Thymus (tissue), 11 donors: ENCODE results near the gene ZCCHC24. TPM values are rescaled to one million over a fixed set of nuclear protein-coding genes. Genes with fewer than 3 reads are reported as not detected.
A peak's percentile ranks its signal among the peaks of the same experiment; 100 is the strongest.

Experiments used
- DNase-seq, 9 donors: peaks; one replicate each; pipeline ENCODE4 v3.0.0-alpha.2; 2013; ENCODE audit warnings: low spot score in 9 of 9, low read depth in 6 of 9, missing footprints in 1 of 9
- H3K27ac ChIP-seq, 2 donors: one replicate each; pipeline ENCODE4 v1.5.1; 2013; ENCODE audit warnings: control low read depth in 1 of 2, low read depth in 1 of 2, low read length in 1 of 2, mild to moderate bottlenecking in 1 of 2, moderate library complexity in 1 of 2
- H3K27me3 ChIP-seq, 2 donors: one replicate each; pipeline ENCODE4 v1.5.1; 2013; ENCODE audit warnings: low read length in 1 of 2; ENCODE audit not compliant: control insufficient read depth in 2 of 2, insufficient read depth in 1 of 2
- H3K36me3 ChIP-seq, 2 donors: one replicate each; pipeline ENCODE4 v1.5.1; 2013; ENCODE audit warnings: low read length in 1 of 2, mild to moderate bottlenecking in 1 of 2, moderate library complexity in 1 of 2; ENCODE audit not compliant: control insufficient read depth in 2 of 2, insufficient read depth in 2 of 2
- H3K4me1 ChIP-seq, 2 donors: one replicate each; pipeline ENCODE4 v1.5.1; 2013; ENCODE audit warnings: low read length in 2 of 2; ENCODE audit not compliant: control insufficient read depth in 2 of 2, insufficient read depth in 2 of 2
- H3K4me3 ChIP-seq, 2 donors: one replicate each; pipeline ENCODE4 v1.5.1; 2013; ENCODE audit warnings: low read length in 2 of 2, control low read depth in 1 of 2, mild to moderate bottlenecking in 1 of 2
- H3K9me3 ChIP-seq, 2 donors: one replicate each; pipeline ENCODE4 v1.5.1; 2013; ENCODE audit warnings: low read length in 1 of 2, mild to moderate bottlenecking in 1 of 2; ENCODE audit not compliant: control insufficient read depth in 2 of 2, insufficient read depth in 1 of 2
- WGBS: extraction: QIAGEN DNeasy Blood & Tissue Kit; methylation state at CpG from one replicate; pipeline ENCODE4 v1.1.7; 2013; 5-methylcytosine and 5-hydroxymethylcytosine counted together
- polyA plus RNA-seq: library from polyadenylated mRNA; stranded (reverse); fragments of 200-250 nt; gene quantifications from one replicate; pipeline ENCODE4 v1.2.3, GENCODE V29; 2013
- total RNA-seq: library from RNA; stranded (reverse); fragments of 120-200 nt; gene quantifications from one replicate; pipeline ENCODE4 v1.2.4, GENCODE V29; 2013
- donor health status: healthy.

The ZCCHC24 gene
- total and polyA plus RNA-seq, 2 donors, result 1.2 to 5.4 TPM

- no peaks in the 10 kb centered on the region for H3K9me3 ChIP-seq
- H3K4me3 ChIP-seq, result no peak overlapping the region
- peaks cover 0 to 17% of the 10 kb centered on the region in 2 donors for H3K27me3 ChIP-seq
- H3K36me3 ChIP-seq, result no peaks in the 10 kb centered on the region
- H3K4me1 ChIP-seq, result peaks cover 0 to 13% of the 10 kb centered on the region in 2 donors
- WGBS, result over 99% methylated on average over 9 of the region's 9 CpGs
- H3K27ac ChIP-seq, result no peak overlapping the region
- DNase-seq, result no peak
Observed at GRCh38 chr10:79407423-79407796, 38.0 kb downstream of the ZCCHC24 start.

DNA sequence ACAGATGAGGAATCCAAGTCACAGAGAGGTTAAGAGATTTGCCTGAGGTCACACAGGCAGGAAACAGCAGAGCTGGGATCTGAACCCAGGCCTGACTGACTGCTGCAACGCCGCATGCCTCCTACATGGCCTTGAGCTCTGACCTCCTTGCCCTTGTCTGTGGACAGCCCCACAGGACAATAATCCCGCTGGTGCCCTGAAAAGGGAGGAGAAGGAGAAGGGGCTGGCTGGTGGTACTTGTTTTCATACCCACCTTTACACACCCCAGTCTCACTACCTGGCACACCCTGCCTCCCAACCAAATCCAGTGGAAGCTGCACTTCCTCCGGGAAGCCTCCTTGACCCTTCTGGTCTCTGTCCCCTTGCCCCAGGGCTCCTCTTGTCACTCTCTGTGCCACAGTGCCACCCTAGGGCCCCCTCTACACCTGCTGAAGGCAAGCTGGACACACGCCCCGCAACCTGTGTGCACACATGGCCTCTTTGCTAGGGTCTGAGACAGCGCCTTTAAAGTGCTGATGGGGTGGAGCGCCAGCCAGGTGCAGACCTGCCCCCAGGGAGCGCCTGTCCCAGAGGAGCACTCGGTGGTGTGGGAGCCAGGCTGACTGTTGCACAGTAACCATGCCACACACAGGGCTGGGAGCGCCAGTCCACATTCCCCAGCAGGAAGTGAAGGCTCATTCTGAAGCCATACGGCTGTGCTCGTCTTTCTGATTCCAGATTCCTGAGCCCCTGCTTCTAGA lies 38.6 kb downstream of the ZCCHC24 start:
- Histone ChIP-seq H3K27me3 (peaks cover 0 to 17% of the 10 kb centered on the region in 2 donors), H3K4me1 (peaks cover 0 to 13% of the 10 kb centered on the region in 2 donors), H3K4me3 (no peak overlapping the region), H3K36me3 (no peaks in the 10 kb centered on the region), H3K9me3 (no peaks in the 10 kb centered on the region), H3K27ac (no peak overlapping the region)
- no peak for DNase-seq
- 87% methylated on average over 13 of the region's 13 CpGs for WGBS

- Histone ChIP-seq H3K27ac (no peak overlapping the region), H3K9me3 (no peaks in the 10 kb centered on the region), H3K4me3 (no peak overlapping the region), H3K27me3 (peaks cover 0 to 17% of the 10 kb centered on the region in 2 donors), H3K36me3 (no peaks in the 10 kb centered on the region), H3K4me1 (peaks cover 0 to 13% of the 10 kb centered on the region in 2 donors)
- WGBS, result 78% methylated on average over 8 of the region's 8 CpGs
- DNase-seq, result no peak
Observed at GRCh38 chr10:79405995-79406515, 39.4 kb downstream of the ZCCHC24 start.

- Histone ChIP-seq H3K27me3 (peaks cover 0 to 17% of the 10 kb centered on the region in 2 donors), H3K36me3 (no peaks in the 10 kb centered on the region), H3K27ac (no peak overlapping the region), H3K4me3 (no peak overlapping the region), H3K9me3 (no peaks in the 10 kb centered on the region), H3K4me1 (peaks cover 0 to 13% of the 10 kb centered on the region in 2 donors)
- 82% methylated on average over 13 of the region's 13 CpGs for WGBS
- no peak for DNase-seq
Observed at GRCh38 chr10:79405221-79405994, 40.0 kb downstream of the ZCCHC24 start.

DNA sequence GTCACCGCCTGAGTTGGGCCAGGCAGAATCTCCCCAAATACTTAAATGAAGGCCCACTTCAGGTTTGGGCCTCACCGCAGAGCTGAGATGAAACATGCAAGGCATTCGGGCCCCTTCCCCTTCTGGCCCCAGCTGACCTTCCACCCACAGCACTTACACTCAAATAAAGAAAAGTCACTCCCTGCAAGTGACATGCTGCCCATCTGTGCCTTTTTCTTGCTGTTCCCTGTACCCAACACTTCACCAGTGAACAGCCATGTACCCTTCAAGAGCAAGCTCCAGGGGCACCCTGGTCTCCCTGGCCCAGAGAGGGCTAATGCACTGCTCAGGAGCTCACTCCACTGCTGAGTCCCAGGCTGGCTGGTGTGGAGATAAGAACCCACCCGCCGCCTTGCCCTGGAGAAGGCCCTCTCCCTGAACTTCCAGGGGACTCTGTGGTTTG lies 40.7 kb downstream of the ZCCHC24 start:
- no peaks in the 10 kb centered on the region for H3K36me3 ChIP-seq
- H3K27me3 ChIP-seq, result peaks cover 0 to 17% of the 10 kb centered on the region in 2 donors
- no peak for DNase-seq
- WGBS, result 83% methylated on average over 5 of the region's 5 CpGs
- H3K9me3 ChIP-seq, result no peaks in the 10 kb centered on the region
- H3K4me3 ChIP-seq, result no peak overlapping the region
- H3K27ac ChIP-seq, result no peak overlapping the region
- peaks cover 0 to 15% of the 10 kb centered on the region in 2 donors for H3K4me1 ChIP-seq

DNA sequence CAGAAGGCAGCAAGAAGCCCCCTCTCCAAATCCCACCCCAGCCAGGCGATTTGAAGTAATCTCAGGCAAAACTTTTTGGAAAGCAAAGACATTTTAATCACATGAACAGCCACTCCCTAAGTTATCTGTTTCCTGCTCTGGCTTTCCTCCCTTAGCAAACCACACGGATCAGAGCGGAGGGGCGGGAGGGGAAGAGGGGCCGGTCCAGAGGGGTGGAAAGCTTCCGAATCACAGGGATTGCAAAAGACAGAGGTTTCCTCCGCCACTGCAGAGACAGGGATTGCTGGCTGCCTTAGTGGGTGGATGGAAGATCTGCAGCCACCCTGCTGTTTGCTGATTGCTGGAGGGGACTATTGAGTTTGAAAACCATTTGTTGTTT lies 41.2 kb downstream of the ZCCHC24 start:
- 52% methylated on average over 7 of the region's 7 CpGs for WGBS
- peak overlapping the region in 1 of 2 donors; percentile 47 for H3K27ac ChIP-seq
- H3K27me3 ChIP-seq, result peaks cover 0 to 17% of the 10 kb centered on the region in 2 donors
- peaks cover 0 to 20% of the 10 kb centered on the region in 2 donors for H3K4me1 ChIP-seq
- H3K9me3 ChIP-seq, result no peaks in the 10 kb centered on the region
- DNase-seq, result no peak
- H3K4me3 ChIP-seq, result no peak overlapping the region
- H3K36me3 ChIP-seq, result no peaks in the 10 kb centered on the region

GRCh38 chr10:79403441-79404230 lies 41.8 kb downstream of the ZCCHC24 start:
- Histone ChIP-seq H3K27ac (peak overlapping the region in 1 of 2 donors; percentile 47), H3K4me3 (no peak overlapping the region), H3K36me3 (no peaks in the 10 kb centered on the region), H3K4me1 (peaks cover 0 to 22% of the 10 kb centered on the region in 2 donors), H3K9me3 (no peaks in the 10 kb centered on the region), H3K27me3 (peaks cover 0 to 17% of the 10 kb centered on the region in 2 donors)
- 44% methylated on average over 23 of the region's 23 CpGs for WGBS
- DNase-seq, result no peak

DNA sequence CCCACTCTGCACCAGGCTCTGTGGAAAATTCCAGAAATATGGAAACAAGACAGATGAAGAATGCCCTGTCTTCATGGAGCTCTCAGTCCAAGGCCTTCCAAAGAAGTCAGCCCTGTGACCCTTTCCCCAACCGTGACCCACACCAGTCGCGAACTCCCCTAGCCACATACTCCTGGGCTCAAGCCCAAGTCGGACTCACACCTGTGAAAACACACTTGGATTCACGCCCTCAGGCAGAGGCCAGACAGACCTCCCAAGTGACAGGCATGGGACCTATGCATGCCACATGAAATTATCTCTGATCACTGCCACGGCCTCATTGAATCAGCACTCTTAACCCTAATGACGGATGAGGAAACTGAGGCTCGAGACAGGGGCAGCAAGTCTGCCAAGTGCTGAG lies 42.5 kb downstream of the ZCCHC24 start:
- 76% methylated on average over 8 of the region's 8 CpGs for WGBS
- peaks cover 0 to 22% of the 10 kb centered on the region in 2 donors for H3K4me1 ChIP-seq

More for the DNA sequence above, 42.5 kb downstream of the ZCCHC24 start:
- Histone ChIP-seq H3K27ac (no peak overlapping the region), H3K9me3 (no peaks in the 10 kb centered on the region), H3K4me3 (no peak overlapping the region), H3K36me3 (no peaks in the 10 kb centered on the region), H3K27me3 (peaks cover 0 to 17% of the 10 kb centered on the region in 2 donors)
- DNase-seq, result no peak
